Tibial nerve (tissue), 4 donors: ENCODE data around the gene WT1. TPM values are rescaled to one million over a fixed set of nuclear protein-coding genes. Genes with fewer than 3 reads are reported as not detected.

Experiments
- DNase-seq, 2 donors: peaks; one replicate each; pipeline ENCODE4 v3.0.0-alpha.2; 2019; ENCODE audit warnings: low spot score in 2 of 2
- H3K27ac ChIP-seq, 4 donors: fragments of 200-600 bp; sonication (generic) in 3 of 4; one replicate each; pipeline ENCODE4 v1.5.1; 2017 to 2019; ENCODE audit warnings: mild to moderate bottlenecking in 1 of 4
- H3K27me3 ChIP-seq, 2 donors: fragments of 200-600 bp; sonication (generic) in 1 of 2; one replicate each; pipeline versions ENCODE4 v1.5.1 to v1.6.0; 2017 to 2019
- H3K36me3 ChIP-seq, 3 donors: fragments of 200-600 bp; sonication (generic); one replicate each; pipeline ENCODE4 v1.5.1; 2018 to 2019
- H3K4me1 ChIP-seq, 4 donors: fragments of 200-600 bp; sonication (generic) in 3 of 4; one replicate each; pipeline ENCODE4 v1.5.1; 2017 to 2019
- H3K4me3 ChIP-seq, 4 donors: fragments of 200-600 bp; sonication (generic) in 3 of 4; one replicate each; pipeline ENCODE4 v1.5.1; 2017 to 2019; ENCODE audit warnings: mild to moderate bottlenecking in 1 of 4, moderate library complexity in 1 of 4
- H3K9me3 ChIP-seq, 4 donors: fragments of 200-600 bp; sonication (generic) in 3 of 4; one replicate each; pipeline ENCODE4 v1.5.1; 2017 to 2019
- CTCF ChIP-seq, 5 experiments: fragments of 200-600 bp in 3 of 5; fragments of 450-650 bp in 2 of 5; sonication (generic) in 3 of 5; IDR thresholded peaks; one replicate each; pipeline ENCODE4 v1.5.1; 2016 to 2019; ENCODE audit warnings: antibody characterized with exemption in 5 of 5, mild to moderate bottlenecking in 3 of 5, moderate library complexity in 2 of 5
- EP300 ChIP-seq, 2 donors: sonication (generic); formaldehyde crosslinking; IDR thresholded peaks; one replicate each; pipeline ENCODE4 v1.6.1; 2017; ENCODE audit warnings: antibody characterized with exemption in 2 of 2, mild to moderate bottlenecking in 1 of 2
- POLR2A ChIP-seq, 2 donors: fragments of 450-650 bp; IDR thresholded peaks; one replicate each; pipeline ENCODE4 v1.6.1; 2017; ENCODE audit warnings: antibody characterized with exemption in 2 of 2, mild to moderate bottlenecking in 2 of 2, moderate library complexity in 2 of 2
- WGBS, 2 donors: methylation state at CpG; one replicate each; pipeline ENCODE4 v1.1.5; 2018; 5-methylcytosine and 5-hydroxymethylcytosine counted together
- total RNA-seq, 4 donors: library from RNA; depleted of rRNA; stranded (reverse); fragments of >200 nt; gene quantifications; one replicate each; pipeline ENCODE4 v1.1.0, GENCODE V29; 2016

The WT1 gene
- total RNA-seq, 4 donors from 2014 or later: not detected

GRCh38 chr11:32390712-32391111 lies 44.6 kb downstream of the WT1 start:
- no peaks in the 10 kb centered on the region for H3K9me3 ChIP-seq
- TF ChIP-seq CTCF (IDR thresholded peaks at IDR 0.05) (no peak), EP300 (IDR thresholded peaks at IDR 0.05) (no peak), POLR2A (IDR thresholded peaks at IDR 0.05) (no peak)

GRCh38 chr11:32388871-32389770 lies 46.2 kb downstream of the WT1 start:
- TF ChIP-seq CTCF (IDR thresholded peaks at IDR 0.05): no peak
- no peak for TF ChIP-seq POLR2A (IDR thresholded peaks at IDR 0.05)
- H3K27ac ChIP-seq: no peak overlapping the region
- H3K36me3 ChIP-seq: no peaks in the 10 kb centered on the region
- no peaks in the 10 kb centered on the region for H3K4me1 ChIP-seq
- H3K4me3 ChIP-seq: no peak overlapping the region
- H3K9me3 ChIP-seq: no peaks in the 10 kb centered on the region
- peaks cover 0 to 4% of the 10 kb centered on the region in 2 donors for H3K27me3 ChIP-seq
- 77 to 78% methylated on average over 10 of the region's 10 CpGs for WGBS, 2 donors
- no peak for DNase-seq

More at GRCh38 chr11:32390712-32391111, 44.6 kb downstream of the WT1 start:
- H3K4me1 ChIP-seq: no peaks in the 10 kb centered on the region
- no peaks in the 10 kb centered on the region for H3K27me3 ChIP-seq
- H3K4me3 ChIP-seq: no peak overlapping the region
- no peaks in the 10 kb centered on the region for H3K36me3 ChIP-seq
- WGBS, 2 donors: 81 to 83% methylated on average over 1 of the region's 1 CpG
- no peak overlapping the region for H3K27ac ChIP-seq
- DNase-seq: no peak

- no peaks in the 10 kb centered on the region for H3K4me1 ChIP-seq
- H3K9me3 ChIP-seq: no peaks in the 10 kb centered on the region
- no peak overlapping the region for H3K27ac ChIP-seq
- H3K27me3 ChIP-seq: peaks cover 0 to 6% of the 10 kb centered on the region in 2 donors
- TF ChIP-seq POLR2A (IDR thresholded peaks at IDR 0.05) (no peak), CTCF (IDR thresholded peaks at IDR 0.05) (no peak), EP300 (IDR thresholded peaks at IDR 0.05) (no peak)
- no peak overlapping the region for H3K4me3 ChIP-seq
- no peaks in the 10 kb centered on the region for H3K36me3 ChIP-seq
- DNase-seq: no peak
- 59 to 67% methylated on average over 4 of the region's 4 CpGs for WGBS, 2 donors
These were observed 47.0 kb downstream of the WT1 start for GRCh38 chr11:32388365-32388764.

- Histone ChIP-seq H3K9me3 (no peaks in the 10 kb centered on the region), H3K4me1 (no peaks in the 10 kb centered on the region), H3K27ac (no peak overlapping the region), H3K4me3 (no peak overlapping the region), H3K27me3 (peaks cover 0 to 6% of the 10 kb centered on the region in 2 donors), H3K36me3 (no peaks in the 10 kb centered on the region)
- 83% methylated on average over 4 of the region's 4 CpGs for WGBS, 2 donors
- TF ChIP-seq POLR2A (IDR thresholded peaks at IDR 0.05) (no peak), CTCF (IDR thresholded peaks at IDR 0.05) (no peak), EP300 (IDR thresholded peaks at IDR 0.05) (no peak)
- no peak for DNase-seq
These were observed 47.9 kb downstream of the WT1 start for GRCh38 chr11:32387411-32387810.

- H3K9me3 ChIP-seq: no peaks in the 10 kb centered on the region
- WGBS, 2 donors: 22 to 26% methylated on average over 8 of the region's 8 CpGs
- no peaks in the 10 kb centered on the region for H3K36me3 ChIP-seq
- no peak for TF ChIP-seq EP300 (IDR thresholded peaks at IDR 0.05)
- TF ChIP-seq POLR2A (IDR thresholded peaks at IDR 0.05): no peak
- TF ChIP-seq CTCF (IDR thresholded peaks at IDR 0.05): no peak
- H3K27me3 ChIP-seq: peaks cover 0 to 6% of the 10 kb centered on the region in 2 donors
- H3K4me3 ChIP-seq: no peak overlapping the region
- no peaks in the 10 kb centered on the region for H3K4me1 ChIP-seq
- no peak for DNase-seq
- H3K27ac ChIP-seq: no peak overlapping the region
These were observed 48.5 kb downstream of the WT1 start for GRCh38 chr11:32386770-32387377.
